PC-9 (cell line): ENCODE results near the gene MKX. TPM values are rescaled to one million over a fixed set of nuclear protein-coding genes. Genes with fewer than 3 reads are reported as not detected.

Experiments used
- BruUV-seq: library from RNA; stranded (reverse); fragments of 400-500 nt; replicated peaks from 2 replicates; lab custom pipeline; 2021; lab: Mats Ljungman, UMichigan
- CTCF ChIA-PET: fragments of 300-600 bp; sonication (Branson Sonifier 250); formaldehyde crosslinking; loops from one replicate; lab custom pipeline; 2022; ENCODE audit warnings: antibody characterized with exemption; lab: Charles Lee
- POLR2A ChIA-PET: fragments of 300-600 bp; sonication (Branson Sonifier 250); formaldehyde crosslinking; loops from one replicate; lab custom pipeline; 2022; ENCODE audit warnings: antibody characterized with exemption; ENCODE audit not compliant: unreplicated experiment; lab: Charles Lee
- DNase-seq, 2 experiments: peaks; one replicate each; pipeline versions ENCODE4 v3.0.0 to v3.0.0-alpha.2; 2015 to 2022; ENCODE audit warnings: mixed read lengths in 1 of 2
- H2AFZ ChIP-seq: fragments of 200-600 bp; sonication (generic); 2 replicates; pipeline ENCODE4 v1.8.1; 2017; ENCODE audit warnings: antibody characterized with exemption
- H3F3A ChIP-seq: fragments of 200-600 bp; sonication (generic); 2 replicates; pipeline ENCODE4 v1.8.1; 2017; ENCODE audit warnings: antibody characterized with exemption, mild to moderate bottlenecking, low read depth; ENCODE audit not compliant: insufficient read depth
- H3K27ac ChIP-seq: fragments of 200-600 bp; sonication (generic); 2 replicates; pipeline ENCODE4 v1.6.1; 2016; ENCODE audit warnings: mixed run types
- H3K27me3 ChIP-seq: fragments of 200-600 bp; sonication (generic); 2 replicates; pipeline ENCODE4 v1.6.1; 2016; ENCODE audit warnings: low read depth, mixed run types; ENCODE audit not compliant: insufficient read depth
- H3K36me3 ChIP-seq: fragments of 200-600 bp; sonication (generic); 2 replicates; pipeline ENCODE4 v1.6.1; 2016; ENCODE audit warnings: low read depth, mixed run types
- H3K4me1 ChIP-seq: fragments of 200-600 bp; sonication (generic); replicated peaks from 2 replicates; pipeline ENCODE4 v1.6.1; 2016; ENCODE audit warnings: mixed run types; ENCODE audit not compliant: insufficient read depth
- H3K4me2 ChIP-seq: fragments of 200-600 bp; sonication (generic); 2 replicates; pipeline ENCODE4 v1.6.1; 2017; ENCODE audit warnings: mixed run types
- H3K4me3 ChIP-seq: fragments of 200-600 bp; sonication (generic); 2 replicates; pipeline ENCODE4 v1.6.1; 2016; ENCODE audit warnings: mixed run types
- H3K79me2 ChIP-seq: fragments of 200-600 bp; sonication (generic); 2 replicates; pipeline ENCODE4 v1.6.1; 2017; ENCODE audit warnings: low read depth, mixed run types
- H3K9me2 ChIP-seq: fragments of 200-600 bp; sonication (generic); 2 replicates; pipeline ENCODE4 v1.8.1; 2017; ENCODE audit warnings: mild to moderate bottlenecking; ENCODE audit not compliant: insufficient read depth
- H3K9me3 ChIP-seq: fragments of 200-600 bp; sonication (generic); 2 replicates; pipeline ENCODE4 v1.8.1; 2016; ENCODE audit warnings: low read depth; ENCODE audit not compliant: insufficient read depth
- H4K20me1 ChIP-seq: fragments of 200-600 bp; sonication (generic); 2 replicates; pipeline ENCODE4 v1.8.1; 2017; ENCODE audit not compliant: insufficient read depth
- CTCF ChIP-seq: fragments of 200-600 bp; sonication (generic); conservative IDR thresholded peaks from 2 replicates; pipeline ENCODE4 v1.6.1; 2017; ENCODE audit warnings: mixed run types, antibody characterized with exemption, mild to moderate bottlenecking, moderate library complexity
- EZH2 ChIP-seq: fragments of 200-600 bp; sonication (generic); IDR thresholded peaks from 2 replicates; pipeline ENCODE4 v1.8.0; 2017; ENCODE audit warnings: antibody characterized with exemption, low read depth
- intact Hi-C: fragments of 100-400 bp; cut with micrococcal nuclease; formaldehyde crosslinking; loops from one replicate; pipeline ENCODE4 v1.10.0; 2022; ENCODE audit not compliant: unreplicated experiment
- total RNA-seq: library from RNA; stranded (reverse); gene quantifications from 2 replicates; pipeline ENCODE4 v1.2.3, GENCODE V29; 2021

The MKX gene
- total RNA-seq, 1 experiment from 2014 or later: not detected

- H2AFZ ChIP-seq: no peak overlapping the region
- H3K27me3 ChIP-seq: no peaks in the 10 kb centered on the region
- H4K20me1 ChIP-seq: no peaks in the 10 kb centered on the region
- no peak for TF ChIP-seq EZH2
- TF ChIP-seq CTCF: no peak
- BruUV-seq: no TSS peak
- no peak overlapping the region for H3K4me3 ChIP-seq
- CTCF ChIA-PET: no interaction called here
- no peaks in the 10 kb centered on the region for H3K36me3 ChIP-seq
- intact Hi-C loops: no loop called here
- no peak overlapping the region for H3K4me2 ChIP-seq
- no peaks in the 10 kb centered on the region for H3K9me2 ChIP-seq
- POLR2A ChIA-PET: no interaction called here
- H3F3A ChIP-seq: no peaks in the 10 kb centered on the region
- no peaks in the 10 kb centered on the region for H3K9me3 ChIP-seq
- H3K27ac ChIP-seq: no peak overlapping the region
- no peaks in the 10 kb centered on the region for H3K4me1 ChIP-seq
- H3K79me2 ChIP-seq: no peaks in the 10 kb centered on the region
- DNase-seq: no peak
Observed at GRCh38 chr10:27760867-27761266, 15.2 kb upstream of the MKX start.

GRCh38 chr10:27759483-27760272 lies 14.1 kb upstream of the MKX start:
- POLR2A ChIA-PET: no interaction called here
- BruUV-seq: no TSS peak

GRCh38 chr10:27752673-27753237 lies 7.1 kb upstream of the MKX start:
- no TSS peak for BruUV-seq
- TF ChIP-seq CTCF (no peak), EZH2 (no peak)
- intact Hi-C loops: no loop called here
- H3K27ac ChIP-seq: no peak overlapping the region
- ChIA-PET POLR2A (no interaction called here), CTCF (no interaction called here)
- no peaks in the 10 kb centered on the region for H3K36me3 ChIP-seq
- DNase-seq: no peak
- no peaks in the 10 kb centered on the region for H3K4me1 ChIP-seq
- H3K27me3 ChIP-seq: 0 out of 2 replicates have a peak, but pooled peaks cover 5% of the 10 kb centered on the region
- no peak overlapping the region for H3K4me3 ChIP-seq
- no peaks in the 10 kb centered on the region for H3F3A ChIP-seq
- no peaks in the 10 kb centered on the region for H3K9me3 ChIP-seq
- no peaks in the 10 kb centered on the region for H4K20me1 ChIP-seq
- H3K9me2 ChIP-seq: no peaks in the 10 kb centered on the region
- no peak overlapping the region for H3K4me2 ChIP-seq
- H3K79me2 ChIP-seq: no peaks in the 10 kb centered on the region
- no peak overlapping the region for H2AFZ ChIP-seq

More at GRCh38 chr10:27759483-27760272, 14.1 kb upstream of the MKX start:
- no peaks in the 10 kb centered on the region for H3K79me2 ChIP-seq
- no peak overlapping the region for H3K4me2 ChIP-seq
- H2AFZ ChIP-seq: no peak overlapping the region
- H3K27ac ChIP-seq: no peak overlapping the region
- no peaks in the 10 kb centered on the region for H3K9me3 ChIP-seq
- no peaks in the 10 kb centered on the region for H3K27me3 ChIP-seq
- TF ChIP-seq CTCF (no peak), EZH2 (no peak)
- intact Hi-C loops: no loop called here
- H3K4me3 ChIP-seq: no peak overlapping the region
- no peaks in the 10 kb centered on the region for H4K20me1 ChIP-seq
- CTCF ChIA-PET: no interaction called here
- no peaks in the 10 kb centered on the region for H3K36me3 ChIP-seq
- H3K4me1 ChIP-seq: no peaks in the 10 kb centered on the region
- no peaks in the 10 kb centered on the region for H3K9me2 ChIP-seq
- H3F3A ChIP-seq: no peaks in the 10 kb centered on the region
- DNase-seq: no peak
